Measurements from ENCODE around the gene ATP10B.

- TF ChIP-seq ZNF133 (tag by site-specific recombination; IDR thresholded peaks at IDR 0.05) (no peak), AEBP2 (tag by site-specific recombination; IDR thresholded peaks at IDR 0.05; ENCODE audit: borderline replicate concordance) (no peak), CTCF (tag by site-specific recombination; IDR thresholded peaks at IDR 0.05) (no peak), ZNF239 (tag by site-specific recombination; IDR thresholded peaks at IDR 0.05) (no peak), ZNF530 (tag by site-specific recombination; IDR thresholded peaks at IDR 0.05; ENCODE audit: low read depth) (no peak), ZNF184 (tag by site-specific recombination; IDR thresholded peaks at IDR 0.05) (no peak), ZFP3 (tag by site-specific recombination; IDR thresholded peaks at IDR 0.05; ENCODE audit: low read depth) (no peak), HOXA7 (CRISPR knock-in tag; IDR thresholded peaks at IDR 0.05; ENCODE audit: borderline replicate concordance) (no peak), ZBTB17 (tag by site-specific recombination; IDR thresholded peaks at IDR 0.05) (no peak)
These were observed 216.3 kb downstream of the ATP10B start for GRCh38 chr5:160635663-160636062.

Data from HEK293 (cell line).